Activated CD4-positive, alpha-beta T cell treated with anti-CD3 and anti-CD28 coated beads for 48 hours (primary cell): ENCODE results near the gene FEZ2.

Experiments used
- DNase-seq: peaks from one replicate; pipeline ENCODE4 v3.0.0-alpha.2; 2020

Gene FEZ2

GRCh38 chr2:36560726-36561125, 37.2 kb downstream of the FEZ2 start:
- no peak for DNase-seq

- DNase-seq: no peak
Observed at GRCh38 chr2:36559221-36559942, 38.6 kb downstream of the FEZ2 start.

DNA sequence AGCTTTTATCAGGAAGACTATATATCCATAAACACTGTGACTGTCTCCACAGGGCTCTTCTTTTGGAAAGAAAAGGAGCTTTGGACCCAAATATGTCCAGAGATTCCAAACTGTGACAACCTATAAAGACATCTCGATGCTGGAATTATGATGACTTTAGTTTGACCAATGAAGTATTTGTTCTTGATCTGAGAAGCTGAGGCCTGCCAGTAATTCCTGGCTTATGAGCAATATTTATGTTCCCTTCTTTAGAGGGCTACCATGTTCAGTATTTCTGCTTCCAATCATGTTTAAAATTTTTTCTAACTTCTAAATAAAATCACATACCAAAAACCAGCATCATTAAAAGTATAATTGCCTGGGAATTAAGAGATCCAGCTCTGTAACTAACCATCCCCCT, 41.1 kb downstream of the FEZ2 start:
- no peak for DNase-seq

DNA sequence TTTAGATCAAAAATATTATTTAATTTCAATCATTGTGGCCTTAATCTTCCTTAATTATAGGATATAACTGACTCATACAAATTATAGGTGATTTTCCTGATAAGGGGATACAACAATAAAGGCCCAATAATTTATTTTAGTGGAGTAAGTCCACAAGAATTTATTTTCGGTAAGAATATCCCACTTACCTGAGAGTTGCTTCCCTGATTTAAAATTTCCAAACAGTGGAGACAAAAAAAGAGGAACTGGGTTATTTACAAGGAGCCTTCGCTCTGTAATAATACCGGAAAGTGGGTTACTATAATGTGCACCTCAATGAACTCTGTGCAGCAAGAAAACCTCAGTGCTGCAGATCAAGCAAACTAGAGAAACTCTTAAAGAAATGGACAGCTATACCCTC, 42.2 kb downstream of the FEZ2 start:
- DNase-seq: no peak

- DNase-seq: no peak
Observed at GRCh38 chr2:36554531-36554930, 43.4 kb downstream of the FEZ2 start.

GRCh38 chr2:36553683-36554082, 44.3 kb downstream of the FEZ2 start:
- no peak for DNase-seq

DNA sequence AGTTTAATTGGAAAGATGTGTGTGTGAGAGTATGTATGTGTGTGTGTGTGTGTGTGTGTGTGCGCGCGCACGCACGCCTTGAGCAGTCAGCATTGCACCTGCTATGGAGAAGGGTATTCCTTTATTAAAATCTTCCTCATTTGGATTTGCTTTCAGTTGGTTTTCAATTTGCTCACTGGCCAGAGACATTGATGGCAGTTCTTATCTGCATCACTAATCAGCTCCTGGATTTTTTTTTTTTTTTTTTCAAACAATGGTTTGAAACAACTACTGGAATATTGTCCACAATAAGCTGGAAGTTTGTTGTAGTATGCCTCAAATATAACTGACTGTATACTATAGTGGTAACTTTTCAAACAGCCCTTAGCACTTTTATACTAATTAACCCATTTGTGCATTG, 48.0 kb downstream of the FEZ2 start:
- DNase-seq: no peak

GRCh38 chr2:36549165-36549574, 48.8 kb downstream of the FEZ2 start:
- no peak for DNase-seq

DNA sequence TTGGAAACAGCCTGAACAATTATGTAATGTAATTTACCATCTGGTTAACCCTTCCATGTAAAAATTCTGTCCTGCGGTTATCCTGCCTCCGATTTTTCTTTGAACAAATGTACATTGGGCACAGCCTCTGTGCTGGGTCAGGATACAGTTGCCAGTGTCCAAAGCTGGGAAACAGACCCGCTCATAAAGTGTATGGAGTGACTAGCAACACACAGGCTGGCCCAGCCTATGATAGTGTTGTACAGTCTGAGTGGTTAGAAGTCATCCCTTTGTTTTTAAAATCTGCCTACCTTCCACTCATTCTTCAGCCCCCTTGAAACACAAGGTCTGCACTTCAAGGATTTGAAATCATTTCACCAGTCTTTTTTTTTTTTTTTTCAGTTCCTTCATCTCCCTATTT, 50.1 kb downstream of the FEZ2 start:
- DNase-seq: no peak

- DNase-seq: no peak
Observed at GRCh38 chr2:36545871-36546416, 52.0 kb downstream of the FEZ2 start.

- no peak for DNase-seq
Observed at GRCh38 chr2:36544638-36545338, 53.2 kb downstream of the FEZ2 start.

- no peak for DNase-seq
Observed at GRCh38 chr2:36541891-36542595, 55.9 kb downstream of the FEZ2 start.

DNA sequence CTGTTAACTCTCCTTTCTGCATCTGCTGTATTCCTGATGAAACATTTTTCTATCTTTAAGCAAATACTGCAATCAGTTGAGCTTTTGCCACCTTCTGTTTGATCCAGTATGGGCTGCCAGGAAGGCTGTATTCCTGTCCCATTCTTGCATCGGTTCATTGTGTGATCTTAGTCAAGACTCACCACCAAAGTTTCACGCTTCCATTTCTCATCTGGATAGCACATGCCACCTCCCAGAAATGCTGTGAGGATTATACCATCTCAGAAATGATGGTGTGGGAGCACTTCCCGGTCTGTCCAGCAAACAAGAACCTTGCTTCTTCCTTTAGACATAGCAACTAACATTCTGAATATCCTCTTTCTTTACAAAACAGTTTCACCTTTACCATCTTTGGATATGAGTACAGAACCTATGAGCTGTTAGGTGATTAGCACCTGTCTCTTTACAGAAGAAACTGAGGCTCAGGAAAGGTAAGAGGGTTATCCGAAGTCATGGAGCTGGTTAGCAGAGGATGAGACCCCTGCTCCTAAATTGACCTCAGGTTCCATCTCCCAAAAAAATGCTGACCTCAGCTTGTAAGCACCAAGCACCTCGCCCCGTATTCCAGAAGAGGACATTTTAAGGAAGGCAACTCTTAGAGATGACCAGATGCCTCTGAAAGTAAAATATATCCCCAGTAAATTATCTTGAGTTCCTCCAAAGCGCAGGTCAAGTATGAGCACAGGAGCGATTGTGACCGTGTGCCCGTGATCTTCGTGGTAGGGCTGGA, 56.8 kb downstream of the FEZ2 start:
- DNase-seq: no peak

- no peak for DNase-seq
Observed at GRCh38 chr2:36539631-36540030, 58.3 kb downstream of the FEZ2 start.

DNA sequence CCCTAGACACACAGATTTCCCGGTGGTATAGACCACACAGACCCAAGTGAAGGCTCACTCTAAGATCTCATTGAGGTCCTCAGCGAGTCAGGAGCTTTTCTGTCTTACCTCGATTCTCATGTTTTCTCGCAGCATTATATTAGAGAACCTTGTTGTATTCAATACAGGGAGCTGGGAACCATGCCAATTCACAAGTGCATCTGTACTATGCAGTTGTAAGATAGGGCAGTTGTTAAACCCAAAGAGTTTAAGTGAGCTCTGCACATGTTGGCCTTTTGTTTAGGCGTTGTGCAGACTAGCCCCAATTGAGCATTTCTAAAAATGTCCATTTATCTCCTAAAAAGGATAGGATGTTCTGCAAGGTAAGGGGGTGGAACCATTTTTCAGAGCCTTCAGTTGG, 59.6 kb downstream of the FEZ2 start:
- DNase-seq: no peak

- DNase-seq: no peak
Observed at GRCh38 chr2:36536776-36537175, 61.2 kb downstream of the FEZ2 start.

DNA sequence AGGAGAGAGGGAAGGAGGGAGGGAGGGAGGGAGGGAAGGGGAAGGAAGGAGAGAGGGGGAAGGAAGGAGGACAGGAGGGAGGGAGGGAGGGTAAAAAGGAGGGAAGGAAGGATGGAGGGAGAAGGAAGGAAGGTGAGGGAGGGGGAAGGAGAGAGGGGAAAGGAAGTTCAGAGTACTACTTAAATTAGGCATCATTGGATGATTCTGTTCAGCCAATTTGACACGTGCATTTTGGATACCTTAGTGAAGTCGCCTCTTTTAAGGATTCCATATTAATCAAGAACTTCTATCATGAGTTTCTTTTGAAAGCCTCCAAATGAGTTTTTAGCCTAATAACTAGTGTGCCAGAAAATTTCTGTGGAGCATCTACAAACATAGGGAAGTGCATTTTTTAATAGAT, 62.9 kb downstream of the FEZ2 start:
- DNase-seq: no peak

GRCh38 chr2:36534275-36534799, 63.6 kb downstream of the FEZ2 start:
- no peak for DNase-seq

- no peak for DNase-seq
Observed at GRCh38 chr2:36530983-36531354, 67.0 kb downstream of the FEZ2 start.

- no peak for DNase-seq
Observed at GRCh38 chr2:36530178-36530982, 67.6 kb downstream of the FEZ2 start.

- no peak for DNase-seq
Observed at GRCh38 chr2:36528766-36529392, 69.1 kb downstream of the FEZ2 start.
